ENCODE measurements around the gene PLCB3. TPM values are rescaled to one million over a fixed set of nuclear protein-coding genes. Genes with fewer than 3 reads are reported as not detected.

PLCB3 gene
- total RNA-seq, 1 donor from 2014 or later = 33.5 TPM

Other genes starting within 250 kb of the PLCB3 start
- gene FLRT1, start 215.6 kb upstream of the PLCB3 start, total RNA-seq = 0.13 TPM
- gene MACROD1, start 85.4 kb upstream of the PLCB3 start, total RNA-seq = 27.3 TPM
- gene STIP1, start 65.4 kb upstream of the PLCB3 start, total RNA-seq = 119 TPM
- 15.5 TPM for gene FERMT3, start 44.8 kb upstream of the PLCB3 start, total RNA-seq
- gene TRPT1, start 25.3 kb upstream of the PLCB3 start, total RNA-seq = 49.4 TPM
- gene NUDT22, start 25.3 kb upstream of the PLCB3 start, total RNA-seq = 82.7 TPM
- 44.1 TPM for gene DNAJC4, start 21.0 kb upstream of the PLCB3 start, total RNA-seq
- 51.6 TPM for gene VEGFB, start 16.9 kb upstream of the PLCB3 start, total RNA-seq
- gene FKBP2, start 10.4 kb upstream of the PLCB3 start, total RNA-seq = 55.7 TPM
- 136 TPM for gene PPP1R14B, start 4.6 kb upstream of the PLCB3 start, total RNA-seq
- 43.0 TPM for gene BAD, start 33.1 kb downstream of the PLCB3 start, total RNA-seq
- 31.0 TPM for gene GPR137, start 34.3 kb downstream of the PLCB3 start, total RNA-seq
- gene KCNK4, start 39.8 kb downstream of the PLCB3 start, total RNA-seq = not detected
- not detected for gene CATSPERZ, start 48.8 kb downstream of the PLCB3 start, total RNA-seq
- gene ESRRA, start 54.0 kb downstream of the PLCB3 start, total RNA-seq = 82.8 TPM
- gene TRMT112, start 66.0 kb downstream of the PLCB3 start, total RNA-seq = 156 TPM
- gene PRDX5, start 66.6 kb downstream of the PLCB3 start, total RNA-seq = 255 TPM
- 17.1 TPM for gene CCDC88B, start 88.7 kb downstream of the PLCB3 start, total RNA-seq
- gene RPS6KA4, start 107.6 kb downstream of the PLCB3 start, total RNA-seq = 31.3 TPM

All from ureter (tissue), 1 donor.